ENCODE measurements around the gene RTF2. TPM values are rescaled to one million over a fixed set of nuclear protein-coding genes. Genes with fewer than 3 reads are reported as not detected.

The RTF2 gene
- total and polyA plus RNA-seq, 2 donors (not counting 1 experiment from before 2014, with no cell fraction given): 100 to 107 TPM

GRCh38 chr20:56566621-56567020 lies 98.2 kb downstream of the RTF2 start:
- Histone ChIP-seq H3K79me2 (ENCODE audit: control insufficient read depth, insufficient read depth, low read length) (no peaks in the 10 kb centered on the region), H3K4me3 (replicated peaks in 1 of 4; ENCODE audit: control extremely low read depth in 1 of 4, insufficient read depth in 1 of 4, low read depth in 3 of 4, low read length in 4 of 4) (no peak overlapping the region), H3K4me2 (ENCODE audit: extremely low read depth, insufficient read depth, low read length) (no peak overlapping the region), H3K27me3 (ENCODE audit: control insufficient read depth, insufficient read depth, low read length) (no peaks in the 10 kb centered on the region), H3K4me1 (ENCODE audit: control insufficient read depth, extremely low read depth, insufficient read depth, low read length) (no peaks in the 10 kb centered on the region), H3K36me3 (ENCODE audit: control insufficient read depth, insufficient read depth, low read length) (no peaks in the 10 kb centered on the region), H3K27ac (ENCODE audit: insufficient read depth, low read length) (no peak overlapping the region), H2AFZ (ENCODE audit: low read length) (no peak overlapping the region), H3K9me3 (ENCODE audit: control insufficient read depth, insufficient read depth, low read depth, low read length) (no peaks in the 10 kb centered on the region), H3K9ac (ENCODE audit: insufficient read depth, low read length) (no peak overlapping the region), H4K20me1 (ENCODE audit: control insufficient read depth, extremely low read depth, insufficient read depth, low read length) (no peaks in the 10 kb centered on the region)
- DNase-seq (ENCODE audit: low read depth in 2 of 2): no peak
- TF ChIP-seq CTCF (conservative IDR thresholded peaks at IDR 0.05 in 1 of 2, IDR thresholded peaks at IDR 0.05 in 1 of 2; ENCODE audit: low read depth in 1 of 2, low read length in 2 of 2): no peak
- no peak for TF ChIP-seq EZH2 (IDR thresholded peaks at IDR 0.05; ENCODE audit: low read length, missing control alignments)

Other genes with a start within 250 kb of the RTF2 start
- not detected in 2 replicates for gene MC3R, start 219.9 kb upstream of the RTF2 start, total RNA-seq
- gene MC3R, start 219.9 kb upstream of the RTF2 start, polyA plus RNA-seq: not detected in 2 replicates
- 71.9 and 120 TPM in 2 replicates for gene FAM210B, start 109.7 kb upstream of the RTF2 start, total RNA-seq
- gene FAM210B, start 109.7 kb upstream of the RTF2 start, polyA plus RNA-seq: 63.6 and 90.6 TPM in 2 replicates
- gene AURKA, start 76.4 kb upstream of the RTF2 start, total RNA-seq: 4.9 and 27.7 TPM in 2 replicates
- 32.7 and 89.3 TPM in 2 replicates for gene AURKA, start 76.4 kb upstream of the RTF2 start, polyA plus RNA-seq
- gene CSTF1, start 76.0 kb upstream of the RTF2 start, total RNA-seq: 28.8 and 31.2 TPM in 2 replicates
- 55.2 and 68.6 TPM in 2 replicates for gene CSTF1, start 76.0 kb upstream of the RTF2 start, polyA plus RNA-seq
- gene CASS4, start 56.4 kb upstream of the RTF2 start, total RNA-seq: 14.9 and 17.7 TPM in 2 replicates
- 63.7 and 65.8 TPM in 2 replicates for gene CASS4, start 56.4 kb upstream of the RTF2 start, polyA plus RNA-seq
- not detected in 2 replicates for gene FAM209A, start 56.1 kb downstream of the RTF2 start, total RNA-seq
- gene FAM209A, start 56.1 kb downstream of the RTF2 start, polyA plus RNA-seq: 0.07 TPM in 1 of 2 replicates, not detected in the other
- gene FAM209B, start 64.6 kb downstream of the RTF2 start, total RNA-seq: not detected in 2 replicates
- gene FAM209B, start 64.6 kb downstream of the RTF2 start, polyA plus RNA-seq: 0.17 and 0.18 TPM in 2 replicates
- not detected in 2 replicates for gene TFAP2C, start 160.7 kb downstream of the RTF2 start, total RNA-seq
- gene TFAP2C, start 160.7 kb downstream of the RTF2 start, polyA plus RNA-seq: 0.24 and 0.39 TPM in 2 replicates